Uterus (tissue), 4 donors: Measurements from ENCODE around the gene S100A16. TPM values are rescaled to one million over a fixed set of nuclear protein-coding genes. Genes with fewer than 3 reads are reported as not detected.
A peak's percentile ranks its signal among the peaks of the same experiment; 100 is the strongest.

Experiments
- DNase-seq, 2 donors: peaks; one replicate each; pipeline ENCODE4 v3.0.0-alpha.2; 2019 to 2020
- H3K27ac ChIP-seq, 2 donors: fragments of 200-600 bp; sonication (generic); 1 replicate in 1 of 2; 2 replicates in 1 of 2; pipeline ENCODE4 v1.5.1; 2016 to 2018
- H3K27me3 ChIP-seq, 2 donors: fragments of 200-600 bp; sonication (generic); one replicate each; pipeline ENCODE4 v1.5.1; 2018 to 2019; ENCODE audit warnings: control low read depth in 1 of 2
- H3K36me3 ChIP-seq, 2 donors: fragments of 200-600 bp; sonication (generic); one replicate each; pipeline ENCODE4 v1.5.1; 2019; ENCODE audit warnings: control low read depth in 1 of 2
- H3K4me1 ChIP-seq, 2 donors: fragments of 200-600 bp; sonication (generic); one replicate each; pipeline ENCODE4 v1.5.1; 2018 to 2019; ENCODE audit warnings: control low read depth in 1 of 2
- H3K4me3 ChIP-seq, 2 donors: fragments of 200-600 bp; sonication (generic); 1 replicate in 1 of 2; 2 replicates in 1 of 2; pipeline ENCODE4 v1.5.1; 2018 to 2019; ENCODE audit warnings: mild to moderate bottlenecking in 1 of 2
- H3K9me3 ChIP-seq, 2 donors: fragments of 200-600 bp; sonication (generic); one replicate each; pipeline ENCODE4 v1.5.1; 2019; ENCODE audit warnings: control low read depth in 1 of 2
- CTCF ChIP-seq, 4 experiments: fragments of 200-600 bp in 2 of 4; fragments of 450-650 bp in 2 of 4; sonication (generic) in 2 of 4; IDR thresholded peaks; one replicate each; pipeline ENCODE4 v1.5.1; 2016 to 2019; ENCODE audit warnings: antibody characterized with exemption in 4 of 4, mild to moderate bottlenecking in 2 of 4, moderate library complexity in 1 of 4
- POLR2A ChIP-seq, 2 donors: fragments of 450-650 bp; IDR thresholded peaks; one replicate each; pipeline ENCODE4 v1.6.1; 2016; ENCODE audit warnings: antibody characterized with exemption in 2 of 2, mild to moderate bottlenecking in 1 of 2, moderate library complexity in 1 of 2
- intact Hi-C: fragments of 100-400 bp; cut with DNase I; formaldehyde crosslinking; loops from one replicate; pipeline ENCODE4 v1.15.1; 2023; ENCODE audit warnings: low total_unique reads
- total RNA-seq, 4 donors: library from RNA; depleted of rRNA in 3 of 4; stranded (reverse); fragments of >200 nt in 3 of 4; gene quantifications; one replicate each; pipeline versions ENCODE4 v1.1.0 to v1.2.4, GENCODE V29; 2014 to 2023
- donor health status: DM: yes; HTN: yes; CAD: no.

Gene S100A16
- total RNA-seq, 4 donors from 2014 or later, result 57.4 to 122 (median 72.1) TPM

GRCh38 chr1:153649137-153649862 lies 36.4 kb upstream of the S100A16 start:
- intact Hi-C loops, result no loop called here
- H3K9me3 ChIP-seq, result no peaks in the 10 kb centered on the region
- no peak for TF ChIP-seq CTCF (IDR thresholded peaks at IDR 0.05)
- no peak for TF ChIP-seq POLR2A (IDR thresholded peaks at IDR 0.05)
- no peak for DNase-seq
- H3K4me3 ChIP-seq, result no peak overlapping the region
- H3K27ac ChIP-seq, result peak overlapping the region in 1 of 2 donors; percentile 17
- H3K4me1 ChIP-seq, result no peaks in the 10 kb centered on the region
- no peaks in the 10 kb centered on the region for H3K27me3 ChIP-seq
- H3K36me3 ChIP-seq, result no peaks in the 10 kb centered on the region

GRCh38 chr1:153648000-153648643 lies 35.2 kb upstream of the S100A16 start:
- H3K4me1 ChIP-seq, result no peaks in the 10 kb centered on the region
- no peaks in the 10 kb centered on the region for H3K9me3 ChIP-seq
- H3K4me3 ChIP-seq, result no peak overlapping the region
- intact Hi-C loops, result no loop called here
- DNase-seq, result no peak
- H3K27ac ChIP-seq, result no peak overlapping the region
- TF ChIP-seq POLR2A (IDR thresholded peaks at IDR 0.05) (no peak), CTCF (IDR thresholded peaks at IDR 0.05) (no peak)
- H3K27me3 ChIP-seq, result no peaks in the 10 kb centered on the region
- H3K36me3 ChIP-seq, result no peaks in the 10 kb centered on the region

GRCh38 chr1:153647346-153647714 lies 34.4 kb upstream of the S100A16 start:
- DNase-seq, result no peak
- TF ChIP-seq CTCF (IDR thresholded peaks at IDR 0.05), result no peak

GRCh38 chr1:153646672-153647345 lies 33.9 kb upstream of the S100A16 start:
- intact Hi-C loops, result no loop called here
- DNase-seq, result no peak
- H3K4me3 ChIP-seq, result no peak overlapping the region
- no peaks in the 10 kb centered on the region for H3K36me3 ChIP-seq
- no peaks in the 10 kb centered on the region for H3K27me3 ChIP-seq
- H3K4me1 ChIP-seq, result no peaks in the 10 kb centered on the region
- TF ChIP-seq POLR2A (IDR thresholded peaks at IDR 0.05), result no peak
- TF ChIP-seq CTCF (IDR thresholded peaks at IDR 0.05), result no peak
- no peaks in the 10 kb centered on the region for H3K9me3 ChIP-seq
- H3K27ac ChIP-seq, result no peak overlapping the region

More at GRCh38 chr1:153647346-153647714, 34.4 kb upstream of the S100A16 start:
- intact Hi-C loops, result no loop called here
- H3K27me3 ChIP-seq, result no peaks in the 10 kb centered on the region
- no peak overlapping the region for H3K4me3 ChIP-seq
- no peak overlapping the region for H3K27ac ChIP-seq
- H3K9me3 ChIP-seq, result no peaks in the 10 kb centered on the region
- H3K4me1 ChIP-seq, result no peaks in the 10 kb centered on the region
- no peaks in the 10 kb centered on the region for H3K36me3 ChIP-seq

GRCh38 chr1:153643816-153644215 lies 30.9 kb upstream of the S100A16 start:
- H3K4me3 ChIP-seq, result no peak overlapping the region
- H3K27ac ChIP-seq, result peak overlapping the region; percentile 1 to 54
- no peaks in the 10 kb centered on the region for H3K4me1 ChIP-seq
- TF ChIP-seq CTCF (IDR thresholded peaks at IDR 0.05), result no peak
- TF ChIP-seq POLR2A (IDR thresholded peaks at IDR 0.05), result no peak
- H3K36me3 ChIP-seq, result peaks cover 0 to 3% of the 10 kb centered on the region in 2 donors
- H3K27me3 ChIP-seq, result no peaks in the 10 kb centered on the region
- intact Hi-C loops, result no loop called here
- H3K9me3 ChIP-seq, result no peaks in the 10 kb centered on the region
- DNase-seq, result no peak
